HG02973 (cell line): ENCODE data around the gene NADSYN1.

ENCODE experiments used
- ATAC-seq: cut with Tn5 transposase; IDR thresholded peaks from one replicate; pipeline ENCODE4 v1.9.1; 2021; ENCODE audit warnings: moderate library complexity; ENCODE audit not compliant: unreplicated experiment

The NADSYN1 gene

DNA sequence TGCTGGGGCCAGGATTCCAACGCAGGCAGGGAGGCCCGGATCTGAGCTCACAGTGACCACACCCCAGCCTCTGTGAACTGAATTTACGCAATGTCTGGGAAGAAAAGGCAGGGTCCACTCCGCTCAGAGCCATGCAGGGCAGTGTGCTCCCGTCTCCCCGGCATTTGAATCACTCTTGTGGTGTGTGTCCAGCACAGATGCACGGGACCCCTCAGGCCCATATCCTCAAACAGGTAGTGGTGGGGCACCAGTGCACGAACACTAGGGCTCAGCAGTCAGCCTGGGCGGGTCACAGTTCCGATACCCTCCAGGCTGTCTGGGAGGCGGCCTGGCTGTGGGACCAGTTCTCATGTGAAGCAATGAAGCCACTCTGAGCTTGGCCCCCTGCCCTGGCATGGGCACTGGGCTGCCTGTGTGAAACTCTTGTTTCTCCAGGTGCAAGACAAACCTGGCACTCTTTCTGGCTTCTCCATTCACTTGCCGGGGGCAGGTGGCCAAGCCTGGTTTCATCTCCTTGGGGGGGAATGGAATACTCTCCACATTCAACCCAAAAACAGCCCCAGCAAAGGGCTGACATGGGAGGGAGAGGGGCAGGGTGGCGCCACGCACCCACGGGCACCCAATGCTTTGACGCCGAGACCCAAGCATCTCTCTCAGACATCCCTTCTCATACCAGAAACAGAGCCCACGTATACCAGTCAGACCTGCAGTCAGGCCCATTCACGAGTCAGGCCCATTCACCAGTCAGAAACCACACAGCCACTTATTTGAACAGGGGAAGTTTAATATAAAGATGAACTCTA lies 19.2 kb upstream of the NADSYN1 start:
- ATAC-seq = no peak

DNA sequence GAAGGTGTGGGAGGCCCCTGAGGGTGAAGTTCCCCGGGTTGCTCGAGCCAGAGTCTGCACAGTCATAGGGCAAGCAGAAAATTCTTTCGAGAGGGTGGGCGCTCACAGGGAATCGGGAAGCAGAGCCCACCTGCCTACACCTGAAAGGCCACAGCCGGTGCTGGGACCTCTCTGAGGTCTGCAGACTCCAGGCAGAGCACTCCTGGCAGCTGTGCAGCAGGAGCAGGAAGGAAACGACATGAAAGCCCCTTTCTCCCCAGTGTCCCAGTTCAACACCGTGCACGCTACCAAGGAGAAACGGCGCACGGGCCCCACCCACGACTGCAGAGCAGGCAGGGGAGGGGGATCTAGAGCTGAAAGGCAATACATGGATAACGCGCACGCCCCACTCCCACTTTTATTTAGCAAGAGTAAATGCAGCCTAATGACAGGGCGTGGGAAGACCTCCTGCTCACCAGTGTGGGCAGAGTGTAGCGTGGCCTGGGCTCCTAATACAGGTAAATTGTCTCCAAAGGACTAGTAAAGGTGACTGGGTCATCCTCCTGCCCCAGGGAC lies 18.4 kb upstream of the NADSYN1 start:
- ATAC-seq = no peak

DNA sequence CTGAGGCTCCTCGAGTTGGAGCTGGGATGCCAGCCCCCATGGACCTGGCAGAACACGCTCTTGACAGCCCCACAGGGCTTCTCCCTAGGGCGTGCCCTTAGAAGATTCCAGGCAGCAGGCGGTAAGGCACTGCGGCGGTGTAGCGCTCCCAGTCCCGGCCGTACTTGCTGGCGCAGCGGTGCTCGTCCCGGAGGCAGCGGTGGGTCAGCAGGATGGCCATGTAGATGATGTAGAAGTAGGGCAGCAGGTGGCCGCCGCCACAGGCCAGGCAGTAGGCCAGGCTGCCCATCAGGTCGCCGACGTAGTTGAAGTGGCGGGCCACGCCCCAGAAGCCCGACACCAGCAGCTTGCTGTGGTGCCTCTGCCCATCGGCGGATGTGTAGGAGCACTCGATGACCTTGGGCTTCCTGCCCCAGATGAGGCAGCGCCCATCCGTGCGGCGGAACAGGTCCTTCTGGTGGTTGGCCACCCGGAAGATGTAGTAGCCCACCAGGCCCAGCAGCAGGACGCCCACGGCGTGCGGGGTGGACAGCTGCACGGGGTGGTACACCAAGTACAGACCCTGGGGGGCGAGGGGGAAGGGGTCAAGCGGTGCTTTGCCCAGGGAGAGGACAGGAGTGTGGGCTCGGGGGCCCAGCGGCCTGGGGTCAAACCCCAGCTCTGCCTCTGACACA lies 17.6 kb upstream of the NADSYN1 start:
- no peak for ATAC-seq

DNA sequence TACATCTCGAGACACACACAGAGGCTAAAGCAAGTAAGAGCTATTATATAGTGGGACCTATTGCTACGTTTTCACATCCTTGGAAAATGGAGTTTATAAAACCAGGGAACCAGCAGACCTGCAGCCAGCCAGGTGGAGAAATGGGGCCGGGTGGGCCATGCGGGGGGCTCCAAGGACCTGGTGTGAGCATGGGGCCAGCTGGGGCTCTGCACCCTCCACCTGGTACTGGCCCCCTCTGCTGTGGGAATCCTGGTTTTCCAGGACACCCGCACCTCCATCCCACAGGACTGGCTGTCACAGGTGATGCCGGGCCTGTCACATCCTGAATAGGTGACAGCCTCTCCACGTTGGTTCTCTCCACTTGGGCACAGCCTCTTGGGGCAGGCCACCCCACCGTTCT lies 16.1 kb upstream of the NADSYN1 start:
- no peak for ATAC-seq

DNA sequence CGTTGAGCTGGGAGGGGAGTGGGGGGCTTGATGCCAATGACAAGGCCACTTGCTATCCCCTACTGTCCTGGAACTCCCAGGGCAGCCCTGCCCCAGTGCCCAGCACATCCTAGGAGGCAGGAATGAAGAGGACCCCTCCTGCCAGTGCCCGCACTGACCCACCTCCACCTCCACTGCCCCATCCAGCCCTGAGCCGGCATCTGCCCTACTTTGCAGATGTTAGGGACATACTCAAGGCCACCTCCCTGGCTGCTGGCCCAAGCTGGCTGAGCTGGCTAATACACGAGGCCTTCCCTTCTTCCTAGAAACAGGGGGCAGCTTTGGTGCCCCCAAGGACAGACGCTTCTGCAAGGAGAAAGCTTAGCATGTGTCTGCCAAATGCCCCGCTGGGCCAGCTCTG lies 15.6 kb upstream of the NADSYN1 start:
- no peak for ATAC-seq

DNA sequence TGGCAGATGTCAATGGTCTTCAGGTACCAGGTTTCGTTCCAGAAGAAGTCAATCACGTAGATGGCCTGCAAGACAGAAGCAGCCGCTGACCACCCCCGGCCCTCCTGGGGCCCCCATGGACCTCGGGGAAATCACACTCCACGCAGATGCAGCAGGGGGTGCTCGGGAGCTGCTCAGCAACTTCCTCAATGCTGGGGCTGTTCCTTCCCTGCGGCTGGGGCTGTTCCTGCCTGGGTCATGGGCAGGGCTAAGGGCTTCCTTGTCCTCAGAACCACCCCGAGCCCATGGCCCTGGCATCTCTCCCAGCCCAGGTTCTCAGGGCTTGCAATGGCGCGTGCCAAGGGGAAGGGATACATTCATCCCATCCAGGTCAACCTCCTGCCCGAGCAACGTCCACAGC lies 15.1 kb upstream of the NADSYN1 start:
- ATAC-seq = no peak

DNA sequence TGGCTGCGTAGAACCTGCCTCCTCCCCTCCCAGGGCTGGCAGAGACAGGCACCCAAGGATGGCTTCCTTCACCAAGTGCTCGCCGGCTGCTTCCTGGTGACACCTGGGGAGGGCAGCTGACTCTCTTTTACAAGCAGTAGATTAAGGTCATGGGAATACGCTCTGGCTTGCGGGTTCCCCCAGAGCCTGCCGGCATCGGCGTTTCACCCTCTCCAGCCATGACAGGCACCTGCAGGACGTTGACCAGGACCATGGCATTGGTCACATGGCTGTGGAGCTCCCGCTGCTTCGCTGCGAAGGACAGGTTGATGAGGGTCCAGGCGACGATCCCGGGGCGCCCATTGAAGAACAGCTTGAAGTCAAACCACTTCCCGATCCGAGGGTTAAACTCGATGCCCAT lies 14.4 kb upstream of the NADSYN1 start:
- ATAC-seq = no peak

- no peak for ATAC-seq
Measured at GRCh38 chr11:71440021-71440755, 12.8 kb upstream of the NADSYN1 start.

DNA sequence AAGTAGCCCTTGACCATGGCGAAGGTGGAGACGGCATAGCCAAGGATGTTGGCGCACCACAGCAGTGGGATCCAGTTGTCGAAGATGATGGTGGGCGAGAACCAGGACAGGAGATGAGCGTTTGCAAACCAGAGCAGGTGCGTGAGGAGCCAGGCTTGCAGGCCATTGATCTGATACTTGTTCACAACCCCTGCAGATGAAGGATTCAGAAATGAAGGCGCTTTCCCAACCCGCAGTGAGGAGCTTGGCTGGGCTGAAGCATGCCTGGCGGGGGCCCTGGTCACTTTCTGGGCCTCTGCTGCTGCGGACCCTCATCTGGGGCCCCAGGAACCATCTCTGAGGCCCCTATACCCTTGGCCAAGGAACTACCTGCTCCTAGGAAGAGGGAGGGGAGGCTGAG lies 11.8 kb upstream of the NADSYN1 start:
- no peak for ATAC-seq

DNA sequence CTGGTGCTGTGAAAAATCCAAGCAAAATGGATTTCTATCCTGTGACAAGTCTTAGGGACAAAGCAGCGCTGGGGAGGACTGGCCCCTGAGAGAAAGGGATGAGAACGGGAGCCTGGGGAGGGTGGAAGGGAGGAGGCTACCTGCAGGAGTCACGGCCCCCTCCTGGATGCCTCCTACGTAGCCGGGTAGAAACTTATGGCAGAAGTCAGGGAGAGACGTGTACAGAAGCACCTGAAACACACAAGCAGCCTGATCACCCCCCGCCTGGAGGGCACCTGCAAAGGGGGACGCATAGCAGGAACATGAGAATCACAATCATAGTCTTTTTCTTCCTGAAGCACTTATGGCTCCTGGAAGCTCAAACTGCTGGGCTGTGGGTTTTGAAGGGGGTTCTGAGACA lies 10.9 kb upstream of the NADSYN1 start:
- no peak for ATAC-seq

DNA sequence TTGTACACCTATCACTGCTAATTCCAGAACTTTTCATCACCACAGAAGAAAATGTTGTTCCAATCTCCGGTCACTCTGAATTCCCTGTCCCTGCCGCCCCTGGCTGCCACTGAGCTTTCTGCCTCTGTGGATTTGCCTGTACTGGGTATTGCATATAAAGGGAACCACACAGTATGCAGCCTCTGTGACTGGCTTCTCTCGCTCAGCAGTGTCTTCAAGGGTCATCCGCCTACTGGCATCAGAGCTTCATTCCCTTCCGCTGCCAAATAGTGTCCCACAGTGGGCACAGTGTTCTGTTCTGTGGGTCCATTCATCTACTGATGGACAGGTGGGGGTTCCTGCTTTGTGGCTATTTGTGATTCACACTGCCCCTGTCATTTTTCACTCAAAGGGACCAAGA lies 10.1 kb upstream of the NADSYN1 start:
- no peak for ATAC-seq

DNA sequence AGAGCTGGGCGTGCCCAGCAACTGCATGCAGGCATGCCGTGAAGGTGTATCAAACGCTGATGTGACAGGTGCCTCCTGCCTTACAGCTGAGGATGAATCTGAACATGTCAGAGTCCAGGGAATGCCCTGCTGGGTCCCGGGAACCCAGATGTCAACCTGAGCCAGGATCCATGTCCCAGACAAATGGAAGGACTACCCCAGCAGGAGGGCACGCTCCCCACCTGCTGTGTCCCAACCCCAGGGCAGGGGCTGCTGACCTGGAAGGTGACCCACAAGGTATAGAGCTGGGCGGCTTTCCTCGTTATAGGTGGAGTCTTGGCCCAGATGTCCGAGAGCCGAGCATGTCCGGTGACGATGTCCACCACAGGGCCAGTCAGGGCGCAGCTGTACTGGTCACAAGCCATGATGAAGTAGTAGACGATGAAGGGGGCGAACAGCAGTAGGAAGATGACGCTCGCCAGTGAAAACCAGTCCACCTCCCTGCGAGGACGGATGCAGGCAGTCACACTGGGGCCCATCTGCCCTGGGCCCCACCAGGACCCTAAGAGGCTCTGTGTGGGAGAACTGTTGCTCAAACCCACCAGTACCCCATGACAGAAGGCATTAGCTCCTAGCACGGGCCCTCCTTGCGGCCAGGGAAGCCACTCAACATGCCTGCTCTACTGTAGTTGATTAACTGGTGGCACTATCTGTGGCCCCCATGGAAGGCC lies 9.1 kb upstream of the NADSYN1 start:
- no peak for ATAC-seq

DNA sequence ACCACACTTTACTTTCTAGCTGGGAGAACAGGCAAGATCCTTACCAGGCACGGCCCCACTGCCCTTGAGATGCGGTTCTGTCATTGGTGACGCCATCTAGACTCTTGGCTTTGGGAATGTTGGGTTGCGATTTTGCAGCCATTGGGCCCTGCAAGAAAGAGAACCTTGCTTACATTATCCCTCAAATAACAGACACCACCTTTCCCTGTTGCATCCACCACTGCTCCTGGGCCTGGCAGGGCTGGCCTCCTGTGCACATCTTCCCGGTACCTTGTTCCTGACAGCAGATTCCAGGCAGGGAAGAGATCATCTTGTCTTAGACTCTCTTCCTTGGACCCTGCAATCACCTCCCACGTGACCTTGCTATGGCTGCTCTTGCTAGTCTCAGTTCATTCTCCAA lies 8.2 kb upstream of the NADSYN1 start:
- no peak for ATAC-seq

GRCh38 chr11:71446150-71446549 lies 6.9 kb upstream of the NADSYN1 start:
- ATAC-seq = no peak

DNA sequence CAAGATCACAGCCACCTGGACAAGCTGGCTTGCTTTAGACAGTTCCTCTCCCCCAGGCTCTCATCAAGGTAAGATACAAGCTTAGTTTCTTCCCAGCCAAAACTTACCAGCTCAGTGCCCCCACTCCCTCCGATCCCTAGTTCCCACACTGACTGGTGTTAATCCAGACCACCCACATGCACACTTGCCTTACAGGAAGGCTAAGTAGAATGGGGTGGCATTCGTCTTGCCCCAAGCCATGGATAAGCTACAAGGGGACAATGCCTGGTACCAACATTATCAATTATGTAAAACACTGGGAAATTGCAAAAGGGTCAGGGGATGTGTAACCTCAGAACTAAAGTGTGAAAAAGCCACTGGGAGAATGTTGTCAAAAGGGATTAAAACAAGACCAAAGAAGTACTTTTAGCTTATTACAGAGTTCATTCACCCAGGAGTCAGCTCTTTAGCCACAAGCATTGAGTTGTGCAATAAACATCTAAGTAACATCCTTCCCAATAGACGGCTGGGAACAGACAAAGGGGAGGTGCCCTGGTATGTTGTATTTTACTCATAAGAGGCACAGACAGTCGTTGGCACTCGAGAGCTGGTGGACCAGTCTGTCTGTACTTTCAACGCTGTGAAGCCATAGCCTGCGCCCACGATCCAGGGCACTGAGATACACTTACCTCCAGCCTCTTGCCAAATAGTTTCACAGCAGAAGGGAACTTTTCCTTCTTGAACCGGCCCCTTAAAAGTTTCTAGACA lies 5.9 kb upstream of the NADSYN1 start:
- ATAC-seq = no peak

DNA sequence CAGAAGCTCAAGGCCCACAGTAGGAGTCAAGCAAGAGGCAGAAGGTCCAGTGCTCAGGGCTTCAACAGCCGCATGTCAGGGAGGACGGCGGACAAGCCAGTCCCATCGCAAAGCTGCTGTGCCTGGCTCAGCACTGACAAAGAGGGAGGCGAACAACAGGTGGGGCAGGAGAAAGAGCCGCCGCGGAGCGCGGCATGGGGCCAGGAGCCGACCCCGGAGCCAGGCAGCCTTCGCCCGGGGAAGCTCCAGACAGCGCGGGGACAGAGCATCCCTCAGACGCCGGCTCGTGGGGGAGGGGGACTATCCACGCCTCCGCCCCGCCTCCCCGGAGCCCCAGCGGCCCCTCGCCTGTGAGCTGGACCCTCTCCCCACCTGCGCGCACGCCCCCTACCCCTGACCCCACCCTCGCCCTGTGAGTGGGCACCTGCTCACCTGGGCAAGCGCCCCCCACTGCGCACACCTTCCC lies 5.2 kb upstream of the NADSYN1 start:
- ATAC-seq = peak; percentile 4

DNA sequence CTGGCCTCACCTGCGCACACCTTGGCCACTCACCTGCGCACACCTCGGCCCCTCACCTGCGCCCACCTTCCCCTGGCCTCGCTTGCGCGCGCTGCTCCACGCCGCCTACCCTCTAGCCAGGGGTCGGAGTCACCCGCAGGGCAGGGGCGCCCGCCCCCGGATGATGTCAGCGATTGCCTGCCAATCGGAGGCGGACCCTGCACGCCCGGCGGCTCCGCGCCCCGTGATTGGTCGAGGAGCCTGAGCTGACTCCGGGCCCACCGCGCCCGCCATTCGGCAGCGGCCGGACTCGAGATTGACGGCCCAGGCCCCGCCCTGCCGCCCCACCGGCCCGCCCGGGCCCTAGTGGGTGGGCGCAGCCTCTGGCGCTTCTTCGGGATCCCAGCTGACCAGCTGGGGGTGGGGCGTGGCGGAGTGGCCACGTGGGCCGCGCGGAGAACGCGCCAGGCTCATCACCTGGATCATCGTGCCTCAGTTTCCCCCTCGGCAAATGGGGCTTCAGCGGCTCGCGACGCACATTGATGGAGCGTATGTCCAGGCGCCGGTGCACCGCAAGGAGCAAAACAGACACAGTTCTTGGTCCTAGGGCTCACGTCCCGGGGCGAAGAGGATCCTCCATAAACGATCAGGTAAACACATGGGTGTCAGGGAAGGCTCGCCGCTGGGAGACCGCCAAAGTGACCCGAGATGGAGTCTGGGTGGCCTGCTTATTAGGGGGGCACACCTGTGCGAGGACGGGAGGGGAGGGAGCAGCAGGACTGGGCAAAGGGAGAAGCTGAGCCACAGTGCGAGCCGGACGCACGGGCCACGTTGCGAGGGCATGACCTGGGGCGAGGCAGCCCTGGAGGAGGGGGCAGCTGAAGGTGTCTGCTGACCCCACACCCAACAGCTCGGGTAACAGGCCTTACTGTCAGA lies 4.5 kb upstream of the NADSYN1 start, which contains the start of gene DHCR7:
Gene DHCR7, minus strand, starts transcription at position 137 of the 915 bp plus-strand sequence. CDS start 3,441 bp downstream, outside the sequence.
- peak; percentile 74 for ATAC-seq

GRCh38 chr11:71449596-71449995 lies 3.4 kb upstream of the NADSYN1 start:
- ATAC-seq = no peak

- no peak for ATAC-seq
Measured at GRCh38 chr11:71450507-71450906, 2.5 kb upstream of the NADSYN1 start.
